WI38 (cell line): ENCODE measurements around the gene MX1.
A peak's percentile ranks its signal among the peaks of the same experiment; 100 is the strongest.
"Not testable (repeated sequence)": the region's sequence is repeated elsewhere in the genome, so short reads cannot be mapped to it uniquely, and the experiment has no call there.

Experiments used
- H3K4me3 ChIP-seq: 2 replicates; pipeline ENCODE4 v1.5.1; 2011; ENCODE audit warnings: low read depth, mild to moderate bottlenecking, control low read depth, low read length
- CTCF ChIP-seq: IDR thresholded peaks from 2 replicates; pipeline ENCODE4 v1.5.1; 2012; ENCODE audit warnings: low read depth, mild to moderate bottlenecking, control low read depth, low read length

Gene MX1

GRCh38 chr21:41418956-41419680 lies 6.9 kb upstream of the MX1 start:
- no peak overlapping the region for H3K4me3 ChIP-seq
- TF ChIP-seq CTCF = no peak

GRCh38 chr21:41419921-41420862 lies 5.8 kb upstream of the MX1 start:
- TF ChIP-seq CTCF = no peak

GRCh38 chr21:41420998-41421397 lies 5.0 kb upstream of the MX1 start:
- H3K4me3 ChIP-seq = peak overlapping the region; percentile 71

More at GRCh38 chr21:41419921-41420862, 5.8 kb upstream of the MX1 start:
- peak overlapping the region; percentile 71 for H3K4me3 ChIP-seq

GRCh38 chr21:41422546-41423304 lies 3.3 kb upstream of the MX1 start:
- H3K4me3 ChIP-seq = no peak overlapping the region
- TF ChIP-seq CTCF = no peak

GRCh38 chr21:41423305-41423636 lies 2.8 kb upstream of the MX1 start:
- not testable (repeated sequence) for H3K4me3 ChIP-seq

GRCh38 chr21:41425588-41425953 lies 468 bp upstream of the MX1 start:
- H3K4me3 ChIP-seq = peak overlapping the region; percentile 57
- TF ChIP-seq CTCF = no peak

GRCh38 chr21:41426676-41427404 lies 801 bp downstream of the MX1 start:
- peak overlapping the region; percentile 57 for H3K4me3 ChIP-seq
- no peak for TF ChIP-seq CTCF
